H1 (cell line): Measurements from ENCODE around the gene KMT5B. TPM values are rescaled to one million over a fixed set of nuclear protein-coding genes. Genes with fewer than 3 reads are reported as not detected.

ENCODE experiments used
- CTCF ChIA-PET: fragments of 300-600 bp; sonication (Branson Sonifier 250); formaldehyde crosslinking; loops from one replicate; lab custom pipeline; 2021; ENCODE audit not compliant: partially characterized antibody; lab: Charles Lee
- POLR2A ChIA-PET: fragments of 300-600 bp; sonication (Branson Sonifier 250); formaldehyde crosslinking; loops from one replicate; lab custom pipeline; 2021; ENCODE audit warnings: inconsistent platforms; ENCODE audit not compliant: partially characterized antibody; lab: Charles Lee
- DNase-seq, 2 experiments: peaks; one replicate each; pipeline versions ENCODE4 v3.0.0 to v3.0.0-alpha.2; 2010 to 2022; ENCODE audit warnings: low spot score in 2 of 2, low read depth in 1 of 2, mixed read lengths in 1 of 2
- FAIRE-seq: peaks from 2 replicates; lab custom pipeline; 2011; peaks lifted over from hg19 to GRCh38; lab: Jason Lieb, UNC
- H2AFZ ChIP-seq: 2 replicates; pipeline ENCODE4 v1.8.1; 2012; ENCODE audit warnings: low read length, inconsistent platforms
- H2AK5ac ChIP-seq: 2 replicates; pipeline ENCODE4 v1.6.1; 2013; ENCODE audit warnings: low read depth, low read length
- H2BK120ac ChIP-seq: replicated peaks from 2 replicates; pipeline ENCODE3; 2013; ENCODE audit warnings: low read depth, low read length, inconsistent platforms
- H2BK12ac ChIP-seq: 2 replicates; pipeline ENCODE4 v1.6.1; 2013; ENCODE audit warnings: low read depth, low read length
- H2BK15ac ChIP-seq: 2 replicates; pipeline ENCODE4 v1.6.1; 2013; ENCODE audit warnings: low read length
- H2BK20ac ChIP-seq: 2 replicates; pipeline ENCODE4 v1.6.1; 2013; ENCODE audit warnings: low read length
- H2BK5ac ChIP-seq: 2 replicates; pipeline ENCODE4 v1.6.1; 2013; ENCODE audit warnings: low read depth, low read length
- H3K14ac ChIP-seq: 2 replicates; pipeline ENCODE4 v1.6.1; 2013; ENCODE audit warnings: inconsistent platforms; ENCODE audit not compliant: insufficient read length
- H3K18ac ChIP-seq: 2 replicates; pipeline ENCODE4 v1.6.1; 2013; ENCODE audit warnings: low read length; ENCODE audit errors: extremely low read depth
- H3K23ac ChIP-seq: 2 replicates; pipeline ENCODE4 v1.6.1; 2013; ENCODE audit warnings: inconsistent platforms; ENCODE audit not compliant: insufficient read length
- H3K23me2 ChIP-seq: 2 replicates; pipeline ENCODE4 v1.6.1; 2013; ENCODE audit warnings: low read depth, low read length
- H3K27ac ChIP-seq: 2 replicates; pipeline ENCODE4 v1.6.1; 2011; ENCODE audit warnings: low read depth, low read length, inconsistent platforms
- H3K27me3 ChIP-seq, 4 experiments: replicated peaks in 1 of 4; 1 replicate in 1 of 4; 2 replicates in 3 of 4; pipeline versions ENCODE4 v1.6.1 to v1.8.1; 2011 to 2013; ENCODE audit warnings: low read length in 3 of 4, mild to moderate bottlenecking in 3 of 4, inconsistent platforms in 2 of 4, mixed read lengths in 2 of 4, moderate library complexity in 1 of 4; ENCODE audit not compliant: control insufficient read depth in 3 of 4, insufficient read depth in 3 of 4; ENCODE audit errors: extremely low read depth in 1 of 4
- H3K36me3 ChIP-seq, 4 experiments: 2 replicates each; pipeline versions ENCODE4 v1.6.1 to v1.8.1; 2011 to 2013; ENCODE audit warnings: mild to moderate bottlenecking in 4 of 4, low read length in 3 of 4, moderate library complexity in 2 of 4, control low read depth in 1 of 4, inconsistent platforms in 1 of 4; ENCODE audit not compliant: insufficient read depth in 4 of 4, control insufficient read depth in 2 of 4
- H3K4ac ChIP-seq: replicated peaks from 2 replicates; pipeline ENCODE3; 2013; ENCODE audit warnings: low read length, low read depth, mixed read lengths, inconsistent platforms; ENCODE audit not compliant: insufficient read length
- H3K4me1 ChIP-seq, 4 experiments: replicated peaks in 1 of 4; 1 replicate in 1 of 4; 2 replicates in 3 of 4; pipeline versions ENCODE4 v1.6.1 to v1.8.1; 2011 to 2013; ENCODE audit warnings: low read length in 3 of 4, inconsistent platforms in 2 of 4, mixed read lengths in 1 of 4; ENCODE audit not compliant: insufficient read depth in 4 of 4, control insufficient read depth in 3 of 4
- H3K4me2 ChIP-seq, 2 experiments: 2 replicates each; pipeline versions ENCODE4 v1.6.1 to v1.8.1; 2011 to 2013; ENCODE audit warnings: low read depth in 2 of 2, low read length in 2 of 2, control low read depth in 1 of 2, inconsistent platforms in 1 of 2, mild to moderate bottlenecking in 1 of 2; ENCODE audit not compliant: insufficient read depth in 1 of 2
- H3K4me3 ChIP-seq, 4 experiments: fragments of 200-600, 300-600 bp in 1 of 4; sonication (generic), shearing (Covaris generic), sonication (Bioruptor Twin) in 1 of 4; 2 replicates each; pipeline versions ENCODE4 v1.5.1 to v1.8.1; 2011 to 2016; ENCODE audit warnings: low read length in 4 of 4, low read depth in 3 of 4, control low read depth in 2 of 4, inconsistent platforms in 2 of 4, mild to moderate bottlenecking in 2 of 4, mixed read lengths in 1 of 4, moderate library complexity in 1 of 4; ENCODE audit not compliant: insufficient read depth in 2 of 4; ENCODE audit errors: extremely low read depth in 1 of 4
- H3K56ac ChIP-seq: replicated peaks from 2 replicates; pipeline ENCODE3; 2013; ENCODE audit warnings: low read depth, mild to moderate bottlenecking, mixed read lengths, low read length, inconsistent platforms; ENCODE audit not compliant: insufficient read length
- H3K79me1 ChIP-seq: 2 replicates; pipeline ENCODE4 v1.6.1; 2013; ENCODE audit warnings: low read depth, low read length, control low read depth
- H3K79me2 ChIP-seq, 2 experiments: 2 replicates each; pipeline versions ENCODE4 v1.6.1 to v1.8.1; 2012 to 2013; ENCODE audit warnings: low read length in 2 of 2, mild to moderate bottlenecking in 2 of 2, inconsistent platforms in 1 of 2; ENCODE audit not compliant: insufficient read depth in 2 of 2, control insufficient read depth in 1 of 2
- H3K9ac ChIP-seq, 4 experiments: replicated peaks in 1 of 4; 1 replicate in 1 of 4; 2 replicates in 3 of 4; pipeline versions ENCODE4 v1.6.1 to v1.8.1; 2011 to 2013; ENCODE audit warnings: low read depth in 3 of 4, low read length in 3 of 4, control low read depth in 2 of 4, mild to moderate bottlenecking in 2 of 4, moderate library complexity in 2 of 4, inconsistent platforms in 1 of 4; ENCODE audit errors: extremely low read depth in 1 of 4
- H3K9me3 ChIP-seq, 2 experiments: 2 replicates each; pipeline versions ENCODE4 v1.6.1 to v1.8.1; 2012 to 2013; ENCODE audit warnings: mild to moderate bottlenecking in 2 of 2, moderate library complexity in 2 of 2, control low read depth in 1 of 2, inconsistent platforms in 1 of 2, low read depth in 1 of 2, low read length in 1 of 2, mixed read lengths in 1 of 2; ENCODE audit not compliant: insufficient read depth in 2 of 2
- H4K20me1 ChIP-seq, 2 experiments: replicated peaks in 1 of 2; 2 replicates each; pipeline versions ENCODE3 to v1.8.1; 2011 to 2013; ENCODE audit warnings: inconsistent platforms in 2 of 2, low read length in 2 of 2, mild to moderate bottlenecking in 1 of 2; ENCODE audit not compliant: insufficient read depth in 2 of 2, control insufficient read depth in 1 of 2
- H4K5ac ChIP-seq: 2 replicates; pipeline ENCODE4 v1.6.1; 2013; ENCODE audit warnings: low read length, low read depth, mixed read lengths, inconsistent platforms; ENCODE audit not compliant: insufficient read length
- H4K8ac ChIP-seq: 2 replicates; pipeline ENCODE4 v1.8.0; 2013; ENCODE audit warnings: mild to moderate bottlenecking, moderate library complexity, low read length, inconsistent platforms; ENCODE audit not compliant: insufficient read depth; ENCODE audit errors: extremely low read depth
- H4K91ac ChIP-seq: replicated peaks from 2 replicates; pipeline ENCODE3; 2013; ENCODE audit warnings: low read length, mixed read lengths, inconsistent platforms; ENCODE audit not compliant: insufficient read length
- BRCA1 ChIP-seq: IDR thresholded peaks from 2 replicates; pipeline ENCODE4 v1.6.1; 2012; ENCODE audit warnings: low read depth, low read length, improper control_type of control experiment
- HDAC2 ChIP-seq, 2 experiments: fragments of 300-600 bp in 1 of 2; sonication (generic) in 1 of 2; IDR thresholded peaks; 2 replicates each; pipeline ENCODE4 v1.6.1; 2011 to 2012; ENCODE audit warnings: low read depth in 2 of 2, low read length in 2 of 2, mild to moderate bottlenecking in 2 of 2, moderate library complexity in 2 of 2, borderline replicate concordance in 1 of 2, inconsistent platforms in 1 of 2
- KDM1A ChIP-seq: fragments of 200-600, 300-600 bp; sonication (generic); IDR thresholded peaks from 2 replicates; pipeline ENCODE4 v1.7.1; 2016; ENCODE audit warnings: mild to moderate bottlenecking, low read length, borderline replicate concordance
- KDM4A ChIP-seq: IDR thresholded peaks from one replicate; pipeline ENCODE4 v1.7.1; 2012; ENCODE audit warnings: low read depth, mild to moderate bottlenecking, moderate library complexity, low read length, inconsistent platforms; ENCODE audit not compliant: severe bottlenecking
- KDM5A ChIP-seq: fragments of 200-600 bp; IDR thresholded peaks from 2 replicates; pipeline ENCODE4 v1.7.1; 2012; ENCODE audit warnings: mild to moderate bottlenecking, low read length, inconsistent platforms, mixed read lengths
- NRF1 ChIP-seq: IDR thresholded peaks from 2 replicates; pipeline ENCODE4 v1.6.1; 2011; ENCODE audit warnings: mild to moderate bottlenecking, low read depth, low read length, improper control_type of control experiment
- PHF8 ChIP-seq: fragments of 200-600 bp; sonication (generic); conservative IDR thresholded peaks from 2 replicates; pipeline ENCODE4 v1.7.1; 2012; ENCODE audit warnings: low read depth, mild to moderate bottlenecking, inconsistent platforms, low read length, moderate library complexity
- RFX5 ChIP-seq: IDR thresholded peaks from 2 replicates; pipeline ENCODE4 v1.6.1; 2011; ENCODE audit warnings: low read depth, low read length, improper control_type of control experiment, borderline replicate concordance
- SP2 ChIP-seq: IDR thresholded peaks from 2 replicates; pipeline ENCODE4 v1.6.1; 2012; ENCODE audit warnings: mild to moderate bottlenecking, low read length, inconsistent platforms
- TAF1 ChIP-seq: IDR thresholded peaks from 2 replicates; pipeline ENCODE4 v1.6.1; 2011; ENCODE audit warnings: mild to moderate bottlenecking, low read depth, low read length
- TAF7 ChIP-seq: optimal IDR thresholded peaks from 2 replicates; pipeline ENCODE3; 2011; ENCODE audit warnings: low read depth, mild to moderate bottlenecking, inconsistent platforms, low read length, moderate library complexity, borderline replicate concordance
- YY1 ChIP-seq: IDR thresholded peaks from 2 replicates; pipeline ENCODE4 v1.6.1; 2011; ENCODE audit warnings: low read depth, mild to moderate bottlenecking, low read length
- WGBS, 2 experiments: shearing (Covaris generic) in 1 of 2; methylation state at CpG; one replicate each; pipeline versions ENCODE4 v1.1.6 to v1.1.7; 2013 to 2015; ENCODE audit warnings: low lambda C conversion rate in 2 of 2, mixed read lengths in 2 of 2, inconsistent platforms in 1 of 2, low coverage in 1 of 2, missing lambda C conversion rate in 1 of 2; ENCODE audit not compliant: insufficient replicate concordance in 2 of 2, insufficient coverage in 1 of 2, insufficient read length in 1 of 2; ENCODE audit errors: extremely low coverage in 1 of 2, missing lambda C conversion rate in 1 of 2; 5-methylcytosine and 5-hydroxymethylcytosine counted together
- polyA plus RNA-seq, 7 experiments: library from polyadenylated mRNA; depleted of rRNA in 3 of 7; stranded (reverse) in 5 of 7; unstranded in 2 of 7; fragments of >200 nt in 5 of 7; fragments of 200-250 nt in 2 of 7; gene quantifications; 1 replicate in 5 of 7; 2 replicates in 1 of 7; 4 replicates in 1 of 7; pipeline versions ENCODE4 v1.2.1 to v1.2.3, GENCODE V29; 2011 to 2013; ENCODE audit warnings: missing spikeins in 2 of 7, mixed read lengths in 2 of 7
- total RNA-seq: library from RNA; stranded (reverse); fragmentation: NEBNext Ultra II Directional; extraction: Animal tissue kit (Norgen Biotek cat#: 25700); gene quantifications from 2 replicates; pipeline ENCODE4 v1.2.1, GENCODE V29; 2021

The KMT5B gene
- total and polyA plus RNA-seq, 2 of the 8 experiments (the other 6 are each of a cell fraction or from before 2014, with no cell fraction given) = 11.0 to 40.8 TPM

DNA sequence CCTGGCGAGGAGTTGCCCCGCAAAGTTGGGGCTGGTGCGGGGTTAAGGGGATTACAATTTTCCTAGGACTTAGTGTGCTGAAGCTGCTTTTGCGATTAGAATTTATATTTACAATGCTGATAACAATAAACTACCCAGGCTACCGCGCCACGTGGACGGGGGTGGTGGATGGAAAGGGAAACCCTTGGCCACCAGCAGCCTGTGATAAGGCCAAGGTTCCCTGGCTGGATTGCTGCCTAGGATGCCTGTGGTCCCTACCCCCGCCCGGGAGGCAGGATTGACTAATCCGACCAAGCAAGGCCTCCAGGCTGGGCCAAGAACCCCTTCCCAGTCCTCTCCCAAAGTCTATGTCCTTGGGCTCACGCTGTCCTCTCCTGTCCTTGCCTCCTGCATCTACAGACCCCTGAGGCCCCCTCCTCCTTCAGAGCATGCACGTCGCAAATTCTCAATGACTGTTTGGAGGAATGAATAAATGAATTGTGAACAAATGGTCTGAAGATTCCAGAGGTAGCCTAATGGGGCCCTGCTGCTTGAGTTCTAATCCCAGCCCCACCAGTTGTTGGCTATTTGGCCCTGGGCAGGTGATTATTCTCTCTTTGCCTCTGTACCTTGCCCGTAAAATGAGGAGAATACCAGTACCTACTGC is 84.3 kb downstream of the KMT5B start:
- peak overlapping the region; percentile 80 for H3K27ac ChIP-seq
- H3K4me1 ChIP-seq = peaks cover 14 to 34% (median 23%) of the 10 kb centered on the region in 4 experiments
- H4K91ac ChIP-seq = peak overlapping the region; percentile 82
- peak overlapping the region; percentile 56 to 59 for H3K4me2 ChIP-seq
- peak overlapping the region in 3 of 4 experiments; percentile 31 to 55 (median 35); a peak in 6 of 7 replicates for H3K9ac ChIP-seq
- H2BK20ac ChIP-seq = peak overlapping the region; percentile 98
- H3K4me3 ChIP-seq = peak overlapping the region in 2 of 4 experiments; percentile 2 to 47; a peak in 3 of 8 replicates
- H3K23me2 ChIP-seq = no peaks in the 10 kb centered on the region; the same call in 1 of the 2 replicates
- H2BK5ac ChIP-seq = peak overlapping the region; percentile 96
- H4K20me1 ChIP-seq = no peaks in the 10 kb centered on the region
- DNase-seq (no peak), FAIRE-seq (no peak)
- peak overlapping the region; percentile 58 for H4K5ac ChIP-seq
- H3K56ac ChIP-seq = no peak overlapping the region
- ChIA-PET POLR2A (interaction anchor here (0.8 to 4.8 kb wide), 9 partner anchors 9 to 86 kb away, joined by 3 to 52 read pairs (median 5); no protein-coding TSS in a partner anchor), CTCF (interaction anchor here (1.1 to 2.4 kb wide), 3 partner anchors 11 to 80 kb away, joined by 3 to 10 read pairs (median 8); no protein-coding TSS in a partner anchor)
- H3K36me3 ChIP-seq = no peaks in the 10 kb centered on the region; a peak in 1 of 8 replicates
- no peak overlapping the region for H3K23ac ChIP-seq
- H3K79me1 ChIP-seq = no peaks in the 10 kb centered on the region; the same call in 1 of the 2 replicates
- H2BK15ac ChIP-seq = peak overlapping the region; percentile 14; the same call in 1 of the 2 replicates
- H2AFZ ChIP-seq = peak overlapping the region; percentile 48; the same call in 1 of the 2 replicates
- no peaks in the 10 kb centered on the region for H3K27me3 ChIP-seq
- peaks cover 26 to 30% of the 10 kb centered on the region in 2 experiments for H3K9me3 ChIP-seq
- H3K18ac ChIP-seq = peak overlapping the region; percentile 99
- H3K14ac ChIP-seq = no peak overlapping the region
- peak overlapping the region; percentile 87 for H4K8ac ChIP-seq
- peak overlapping the region; percentile 93 for H2BK12ac ChIP-seq
- peak overlapping the region; percentile 93 for H2AK5ac ChIP-seq
- 41% methylated on average over 13 of the region's 15 CpGs; no CpG with 5 or more reads in 1 of the 2 experiments for WGBS, 2 experiments
- H2BK120ac ChIP-seq = no peak overlapping the region
- 0 out of 4 replicates have a peak, but pooled peaks cover 0 to 2% of the 10 kb centered on the region in 2 experiments for H3K79me2 ChIP-seq
- no peak overlapping the region for H3K4ac ChIP-seq
- 0 out of 2 replicates have a peak, but pooled peaks have one; percentile 26 for TF ChIP-seq PHF8
- TF ChIP-seq TAF7 = no peak
- no peak for TF ChIP-seq KDM4A
- TF ChIP-seq KDM5A = no peak
- no peak for TF ChIP-seq KDM1A
- no peak for TF ChIP-seq HDAC2 (IDR thresholded peaks at IDR 0.05; ENCODE audit: borderline replicate concordance in 1 of 2, low read depth in 2 of 2, low read length in 2 of 2)
- TF ChIP-seq BRCA1 = no peak
- TF ChIP-seq RFX5 = no peak
- TF ChIP-seq SP2 = no peak
- TF ChIP-seq TAF1 = no peak
- no peak for TF ChIP-seq YY1
- TF ChIP-seq NRF1 = no peak
